ENCODE measurements around the gene NPHP4. TPM values are rescaled to one million over a fixed set of nuclear protein-coding genes. Genes with fewer than 3 reads are reported as not detected.

NPHP4 gene
- total RNA-seq, 1 donor: 6.5 TPM

DNA sequence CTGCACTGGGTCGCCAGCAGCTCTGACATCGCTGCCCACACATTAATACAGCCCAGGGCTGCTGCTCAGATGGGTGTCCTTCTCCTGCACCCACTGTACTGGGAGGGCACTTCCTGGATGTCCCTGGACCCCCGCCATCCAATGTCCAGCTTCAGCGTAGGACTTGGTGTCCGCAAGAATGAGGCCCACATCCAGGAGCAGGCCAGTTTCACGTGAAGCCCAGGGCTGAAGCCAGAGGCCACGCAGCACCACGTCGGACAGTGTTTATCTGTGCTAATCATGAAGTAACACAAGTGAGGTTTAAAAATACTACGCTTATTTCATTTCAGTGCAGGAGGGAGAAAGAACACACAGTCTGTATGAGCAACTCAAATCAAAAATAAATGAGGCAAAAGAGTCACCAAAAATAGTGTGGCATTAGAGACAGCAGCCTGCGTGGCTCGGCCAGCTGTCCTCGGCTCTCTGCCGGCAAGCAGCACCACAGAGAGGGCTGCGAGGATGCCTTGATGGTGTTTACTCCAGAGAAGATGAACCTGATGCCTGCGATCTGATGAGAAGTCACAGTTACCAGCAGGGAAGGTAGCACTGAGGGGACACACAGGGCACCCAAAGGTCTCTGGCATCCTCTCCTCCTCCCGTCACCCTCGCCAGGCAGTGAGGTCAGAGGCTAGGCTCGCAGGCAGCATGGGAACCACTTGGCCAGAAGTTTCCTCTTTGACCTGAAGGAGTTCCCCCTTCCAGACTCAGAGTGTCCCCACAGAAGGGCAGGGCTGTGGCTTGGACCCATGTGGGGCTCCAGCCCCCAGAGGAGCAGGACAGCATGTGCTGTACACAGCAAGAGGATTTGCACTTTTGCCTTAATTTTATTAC, 22.1 kb upstream of the NPHP4 start:
- H3K4me3 ChIP-seq (ENCODE audit: low read depth, low read length): no peak overlapping the region
- no peak for DNase-seq (ENCODE audit: low read depth)
- TF ChIP-seq, protein P1, sequence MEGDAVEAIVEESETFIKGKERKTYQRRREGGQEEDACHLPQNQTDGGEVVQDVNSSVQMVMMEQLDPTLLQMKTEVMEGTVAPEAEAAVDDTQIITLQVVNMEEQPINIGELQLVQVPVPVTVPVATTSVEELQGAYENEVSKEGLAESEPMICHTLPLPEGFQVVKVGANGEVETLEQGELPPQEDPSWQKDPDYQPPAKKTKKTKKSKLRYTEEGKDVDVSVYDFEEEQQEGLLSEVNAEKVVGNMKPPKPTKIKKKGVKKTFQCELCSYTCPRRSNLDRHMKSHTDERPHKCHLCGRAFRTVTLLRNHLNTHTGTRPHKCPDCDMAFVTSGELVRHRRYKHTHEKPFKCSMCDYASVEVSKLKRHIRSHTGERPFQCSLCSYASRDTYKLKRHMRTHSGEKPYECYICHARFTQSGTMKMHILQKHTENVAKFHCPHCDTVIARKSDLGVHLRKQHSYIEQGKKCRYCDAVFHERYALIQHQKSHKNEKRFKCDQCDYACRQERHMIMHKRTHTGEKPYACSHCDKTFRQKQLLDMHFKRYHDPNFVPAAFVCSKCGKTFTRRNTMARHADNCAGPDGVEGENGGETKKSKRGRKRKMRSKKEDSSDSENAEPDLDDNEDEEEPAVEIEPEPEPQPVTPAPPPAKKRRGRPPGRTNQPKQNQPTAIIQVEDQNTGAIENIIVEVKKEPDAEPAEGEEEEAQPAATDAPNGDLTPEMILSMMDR (IDR thresholded peaks at IDR 0.05; ENCODE audit: insufficient read depth, low read depth, low read length): no peak

DNA sequence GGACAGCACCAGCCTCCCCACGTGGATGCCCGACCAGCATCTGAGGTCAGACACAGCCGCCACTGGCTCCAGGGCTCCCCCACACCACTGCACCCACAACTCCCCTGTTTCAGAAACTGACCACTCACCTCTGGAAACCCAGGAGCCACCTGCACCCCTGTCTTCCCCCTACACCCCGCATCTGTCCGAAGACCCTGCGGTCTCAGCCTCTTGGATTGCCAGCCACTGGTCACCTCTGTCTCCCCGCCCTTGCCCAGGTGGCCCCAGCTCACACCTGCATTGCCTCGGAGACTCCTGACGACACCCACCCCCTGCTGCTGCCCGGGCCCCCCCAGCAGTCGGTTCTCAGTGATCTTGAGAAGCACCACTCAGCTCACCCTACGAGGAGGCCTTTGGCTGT, 21.3 kb upstream of the NPHP4 start:
- no peak for DNase-seq (ENCODE audit: low read depth)
- TF ChIP-seq, protein P1 (IDR thresholded peaks at IDR 0.05; ENCODE audit: insufficient read depth, low read depth, low read length): no peak
- H3K4me3 ChIP-seq (ENCODE audit: low read depth, low read length): no peak overlapping the region

DNA sequence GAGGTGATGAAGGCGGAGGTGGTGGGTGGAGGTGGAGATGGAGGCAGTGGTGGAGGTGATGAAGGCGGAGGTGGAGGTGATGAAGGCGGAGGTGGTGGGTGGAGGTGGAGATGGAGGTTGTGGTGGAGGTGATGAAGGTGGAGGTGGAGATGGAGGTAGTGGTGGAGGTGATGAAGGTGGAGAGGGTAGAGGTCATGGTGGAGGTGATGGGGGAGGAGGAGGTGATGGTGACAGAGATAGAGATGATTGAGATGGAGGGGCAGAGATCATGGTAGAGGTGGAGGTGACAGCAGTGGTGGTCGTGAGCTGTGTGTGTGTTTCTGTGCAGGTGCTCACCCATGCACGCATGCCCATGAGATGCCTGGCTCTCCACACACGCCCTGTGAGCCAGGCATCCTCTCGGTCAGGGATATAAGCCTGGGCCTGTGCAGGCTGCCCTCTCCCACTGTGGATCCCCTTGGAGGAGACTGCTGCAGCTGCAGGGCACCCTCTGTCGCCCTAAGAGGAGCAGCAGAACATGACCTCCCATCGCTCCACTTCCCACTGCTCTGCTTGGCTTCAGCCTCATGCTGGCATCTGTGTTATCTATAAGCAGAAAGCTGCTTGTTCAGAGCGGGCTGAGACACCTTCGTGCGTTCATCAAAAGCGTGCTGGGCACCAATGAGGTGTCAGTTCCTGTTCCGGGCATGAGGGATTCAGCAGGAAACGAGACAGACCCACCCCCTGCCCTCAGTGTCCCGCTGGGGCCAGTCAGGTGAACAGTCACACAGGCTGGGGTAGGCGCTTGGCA, 20.5 kb upstream of the NPHP4 start:
- no peak overlapping the region for H3K4me3 ChIP-seq (ENCODE audit: low read depth, low read length)
- no peak for DNase-seq (ENCODE audit: low read depth)
- TF ChIP-seq, protein P1 (IDR thresholded peaks at IDR 0.05; ENCODE audit: insufficient read depth, low read depth, low read length): no peak

DNA sequence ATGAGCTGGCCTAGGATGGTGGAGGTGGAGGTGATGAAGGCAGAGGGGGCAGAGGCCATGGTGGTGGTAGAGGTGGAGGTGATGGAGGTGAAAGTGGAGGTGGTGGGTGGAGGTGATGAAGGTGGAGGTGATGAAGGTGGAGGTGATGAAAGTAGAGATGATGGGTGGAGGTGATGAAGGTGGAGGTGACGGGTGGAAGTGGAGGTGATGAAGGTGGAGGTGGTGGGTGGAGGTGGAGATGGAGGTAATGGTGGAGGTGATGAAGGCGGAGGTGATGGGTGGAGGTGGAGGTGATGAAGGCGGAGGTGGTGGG, 19.7 kb upstream of the NPHP4 start:
- TF ChIP-seq, protein P1 (IDR thresholded peaks at IDR 0.05; ENCODE audit: insufficient read depth, low read depth, low read length): no peak
- H3K4me3 ChIP-seq (ENCODE audit: low read depth, low read length): no peak overlapping the region
- DNase-seq (ENCODE audit: low read depth): no peak

DNA sequence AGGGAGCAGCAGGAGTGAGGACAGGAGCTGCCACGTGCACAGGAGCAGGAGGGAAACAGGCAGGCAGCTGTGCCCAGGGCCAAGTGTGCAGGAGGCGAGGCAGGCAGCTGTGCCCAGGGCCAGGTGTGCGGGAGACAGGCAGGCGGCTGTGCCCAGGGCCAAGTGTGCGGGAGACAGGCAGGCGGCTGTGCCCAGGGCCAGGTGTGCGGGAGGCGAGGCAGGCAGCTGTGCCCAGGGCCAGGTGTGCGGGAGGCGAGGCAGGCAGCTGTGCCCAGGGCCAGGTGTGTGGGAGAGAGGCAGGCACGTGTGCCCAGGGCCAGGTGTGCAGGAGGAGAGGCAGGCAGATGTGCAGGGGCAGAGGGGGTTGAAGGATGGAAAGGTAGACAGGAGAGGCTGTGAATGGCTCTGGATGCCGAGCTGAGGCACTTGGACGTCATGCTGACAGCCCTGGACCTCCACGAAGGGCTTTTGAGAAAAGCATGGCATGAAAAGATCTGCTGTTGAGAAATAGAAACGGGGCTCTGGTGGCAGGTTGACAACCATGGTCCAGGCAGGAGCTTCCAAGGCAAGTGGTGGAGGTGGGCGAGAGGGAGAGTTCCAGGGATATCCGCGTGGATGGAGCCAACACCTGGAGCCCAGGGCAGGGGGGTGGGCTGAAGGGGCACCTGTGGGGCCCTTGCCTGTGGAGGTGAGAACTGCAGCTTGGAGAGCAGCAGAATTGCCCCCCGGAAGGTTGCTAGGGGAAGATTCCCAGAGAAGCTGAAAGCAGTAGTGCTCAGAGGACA, 19.1 kb upstream of the NPHP4 start:
- no peak overlapping the region for H3K4me3 ChIP-seq (ENCODE audit: low read depth, low read length)
- DNase-seq (ENCODE audit: low read depth): no peak
- TF ChIP-seq, protein P1 (IDR thresholded peaks at IDR 0.05; ENCODE audit: insufficient read depth, low read depth, low read length): no peak

DNA sequence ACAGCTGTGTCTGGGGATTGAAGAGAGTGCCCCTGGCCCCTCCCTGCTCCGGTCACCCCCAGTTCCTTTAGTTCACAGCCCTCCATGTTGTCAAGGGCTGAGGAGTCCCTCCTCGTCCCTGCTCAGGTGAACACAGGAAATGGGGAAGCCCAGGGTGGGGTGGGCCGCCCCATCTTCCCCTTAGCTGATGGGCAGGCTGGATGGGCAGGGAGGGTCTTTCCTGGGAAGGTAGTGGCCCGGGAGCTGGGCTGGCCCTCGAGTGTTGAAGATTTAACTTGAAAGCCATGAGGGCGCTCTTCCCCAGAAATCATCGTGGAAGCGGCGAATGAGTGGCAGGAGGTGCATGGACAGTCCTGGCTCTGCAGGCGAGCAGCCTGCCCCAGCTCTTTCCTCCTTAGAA, 18.3 kb upstream of the NPHP4 start:
- TF ChIP-seq, protein P1 (IDR thresholded peaks at IDR 0.05; ENCODE audit: insufficient read depth, low read depth, low read length): no peak
- no peak for DNase-seq (ENCODE audit: low read depth)

More for the DNA sequence above, 18.3 kb upstream of the NPHP4 start:
- H3K4me3 ChIP-seq (ENCODE audit: low read depth, low read length): no peak overlapping the region

All from fibroblast of villous mesenchyme (primary cell).